H1 (cell line): ENCODE results near the gene UBE2E3. TPM values are rescaled to one million over a fixed set of nuclear protein-coding genes. Genes with fewer than 3 reads are reported as not detected.

Experiments
- CTCF ChIA-PET: fragments of 300-600 bp; sonication (Branson Sonifier 250); formaldehyde crosslinking; loops from one replicate; lab custom pipeline; 2021; ENCODE audit not compliant: partially characterized antibody; lab: Charles Lee
- POLR2A ChIA-PET: fragments of 300-600 bp; sonication (Branson Sonifier 250); formaldehyde crosslinking; loops from one replicate; lab custom pipeline; 2021; ENCODE audit warnings: inconsistent platforms; ENCODE audit not compliant: partially characterized antibody; lab: Charles Lee
- DNase-seq, 2 experiments: peaks; one replicate each; pipeline versions ENCODE4 v3.0.0 to v3.0.0-alpha.2; 2010 to 2022; ENCODE audit warnings: low spot score in 2 of 2, low read depth in 1 of 2, mixed read lengths in 1 of 2
- FAIRE-seq: peaks from 2 replicates; lab custom pipeline; 2011; peaks lifted over from hg19 to GRCh38; lab: Jason Lieb, UNC
- H2AFZ ChIP-seq: 2 replicates; pipeline ENCODE4 v1.8.1; 2012; ENCODE audit warnings: low read length, inconsistent platforms
- H2AK5ac ChIP-seq: 2 replicates; pipeline ENCODE4 v1.6.1; 2013; ENCODE audit warnings: low read depth, low read length
- H2BK120ac ChIP-seq: replicated peaks from 2 replicates; pipeline ENCODE3; 2013; ENCODE audit warnings: low read depth, low read length, inconsistent platforms
- H2BK12ac ChIP-seq: 2 replicates; pipeline ENCODE4 v1.6.1; 2013; ENCODE audit warnings: low read depth, low read length
- H2BK15ac ChIP-seq: 2 replicates; pipeline ENCODE4 v1.6.1; 2013; ENCODE audit warnings: low read length
- H2BK20ac ChIP-seq: 2 replicates; pipeline ENCODE4 v1.6.1; 2013; ENCODE audit warnings: low read length
- H2BK5ac ChIP-seq: 2 replicates; pipeline ENCODE4 v1.6.1; 2013; ENCODE audit warnings: low read depth, low read length
- H3K14ac ChIP-seq: 2 replicates; pipeline ENCODE4 v1.6.1; 2013; ENCODE audit warnings: inconsistent platforms; ENCODE audit not compliant: insufficient read length
- H3K18ac ChIP-seq: 2 replicates; pipeline ENCODE4 v1.6.1; 2013; ENCODE audit warnings: low read length; ENCODE audit errors: extremely low read depth
- H3K23ac ChIP-seq: 2 replicates; pipeline ENCODE4 v1.6.1; 2013; ENCODE audit warnings: inconsistent platforms; ENCODE audit not compliant: insufficient read length
- H3K23me2 ChIP-seq: 2 replicates; pipeline ENCODE4 v1.6.1; 2013; ENCODE audit warnings: low read depth, low read length
- H3K27ac ChIP-seq: 2 replicates; pipeline ENCODE4 v1.6.1; 2011; ENCODE audit warnings: low read depth, low read length, inconsistent platforms
- H3K27me3 ChIP-seq, 4 experiments: replicated peaks in 1 of 4; 1 replicate in 1 of 4; 2 replicates in 3 of 4; pipeline versions ENCODE4 v1.6.1 to v1.8.1; 2011 to 2013; ENCODE audit warnings: low read length in 3 of 4, mild to moderate bottlenecking in 3 of 4, inconsistent platforms in 2 of 4, mixed read lengths in 2 of 4, moderate library complexity in 1 of 4; ENCODE audit not compliant: control insufficient read depth in 3 of 4, insufficient read depth in 3 of 4; ENCODE audit errors: extremely low read depth in 1 of 4
- H3K36me3 ChIP-seq, 4 experiments: 2 replicates each; pipeline versions ENCODE4 v1.6.1 to v1.8.1; 2011 to 2013; ENCODE audit warnings: mild to moderate bottlenecking in 4 of 4, low read length in 3 of 4, moderate library complexity in 2 of 4, control low read depth in 1 of 4, inconsistent platforms in 1 of 4; ENCODE audit not compliant: insufficient read depth in 4 of 4, control insufficient read depth in 2 of 4
- H3K4ac ChIP-seq: replicated peaks from 2 replicates; pipeline ENCODE3; 2013; ENCODE audit warnings: low read length, low read depth, mixed read lengths, inconsistent platforms; ENCODE audit not compliant: insufficient read length
- H3K4me1 ChIP-seq, 4 experiments: replicated peaks in 1 of 4; 1 replicate in 1 of 4; 2 replicates in 3 of 4; pipeline versions ENCODE4 v1.6.1 to v1.8.1; 2011 to 2013; ENCODE audit warnings: low read length in 3 of 4, inconsistent platforms in 2 of 4, mixed read lengths in 1 of 4; ENCODE audit not compliant: insufficient read depth in 4 of 4, control insufficient read depth in 3 of 4
- H3K4me2 ChIP-seq, 2 experiments: 2 replicates each; pipeline versions ENCODE4 v1.6.1 to v1.8.1; 2011 to 2013; ENCODE audit warnings: low read depth in 2 of 2, low read length in 2 of 2, control low read depth in 1 of 2, inconsistent platforms in 1 of 2, mild to moderate bottlenecking in 1 of 2; ENCODE audit not compliant: insufficient read depth in 1 of 2
- H3K4me3 ChIP-seq, 4 experiments: fragments of 200-600, 300-600 bp in 1 of 4; sonication (generic), shearing (Covaris generic), sonication (Bioruptor Twin) in 1 of 4; 2 replicates each; pipeline versions ENCODE4 v1.5.1 to v1.8.1; 2011 to 2016; ENCODE audit warnings: low read length in 4 of 4, low read depth in 3 of 4, control low read depth in 2 of 4, inconsistent platforms in 2 of 4, mild to moderate bottlenecking in 2 of 4, mixed read lengths in 1 of 4, moderate library complexity in 1 of 4; ENCODE audit not compliant: insufficient read depth in 2 of 4; ENCODE audit errors: extremely low read depth in 1 of 4
- H3K56ac ChIP-seq: replicated peaks from 2 replicates; pipeline ENCODE3; 2013; ENCODE audit warnings: low read depth, mild to moderate bottlenecking, mixed read lengths, low read length, inconsistent platforms; ENCODE audit not compliant: insufficient read length
- H3K79me1 ChIP-seq: 2 replicates; pipeline ENCODE4 v1.6.1; 2013; ENCODE audit warnings: low read depth, low read length, control low read depth
- H3K79me2 ChIP-seq, 2 experiments: 2 replicates each; pipeline versions ENCODE4 v1.6.1 to v1.8.1; 2012 to 2013; ENCODE audit warnings: low read length in 2 of 2, mild to moderate bottlenecking in 2 of 2, inconsistent platforms in 1 of 2; ENCODE audit not compliant: insufficient read depth in 2 of 2, control insufficient read depth in 1 of 2
- H3K9ac ChIP-seq, 4 experiments: replicated peaks in 1 of 4; 1 replicate in 1 of 4; 2 replicates in 3 of 4; pipeline versions ENCODE4 v1.6.1 to v1.8.1; 2011 to 2013; ENCODE audit warnings: low read depth in 3 of 4, low read length in 3 of 4, control low read depth in 2 of 4, mild to moderate bottlenecking in 2 of 4, moderate library complexity in 2 of 4, inconsistent platforms in 1 of 4; ENCODE audit errors: extremely low read depth in 1 of 4
- H3K9me3 ChIP-seq, 2 experiments: 2 replicates each; pipeline versions ENCODE4 v1.6.1 to v1.8.1; 2012 to 2013; ENCODE audit warnings: mild to moderate bottlenecking in 2 of 2, moderate library complexity in 2 of 2, control low read depth in 1 of 2, inconsistent platforms in 1 of 2, low read depth in 1 of 2, low read length in 1 of 2, mixed read lengths in 1 of 2; ENCODE audit not compliant: insufficient read depth in 2 of 2
- H4K20me1 ChIP-seq, 2 experiments: replicated peaks in 1 of 2; 2 replicates each; pipeline versions ENCODE3 to v1.8.1; 2011 to 2013; ENCODE audit warnings: inconsistent platforms in 2 of 2, low read length in 2 of 2, mild to moderate bottlenecking in 1 of 2; ENCODE audit not compliant: insufficient read depth in 2 of 2, control insufficient read depth in 1 of 2
- H4K5ac ChIP-seq: 2 replicates; pipeline ENCODE4 v1.6.1; 2013; ENCODE audit warnings: low read length, low read depth, mixed read lengths, inconsistent platforms; ENCODE audit not compliant: insufficient read length
- H4K8ac ChIP-seq: 2 replicates; pipeline ENCODE4 v1.8.0; 2013; ENCODE audit warnings: mild to moderate bottlenecking, moderate library complexity, low read length, inconsistent platforms; ENCODE audit not compliant: insufficient read depth; ENCODE audit errors: extremely low read depth
- H4K91ac ChIP-seq: replicated peaks from 2 replicates; pipeline ENCODE3; 2013; ENCODE audit warnings: low read length, mixed read lengths, inconsistent platforms; ENCODE audit not compliant: insufficient read length
- BRCA1 ChIP-seq: IDR thresholded peaks from 2 replicates; pipeline ENCODE4 v1.6.1; 2012; ENCODE audit warnings: low read depth, low read length, improper control_type of control experiment
- CBX5 ChIP-seq: fragments of 300-800, 300-1000 bp; sonication (generic); IDR thresholded peaks from 2 replicates; pipeline ENCODE4 v1.7.1; 2016; ENCODE audit warnings: antibody characterized with exemption, low read length, low read depth
- CREB1 ChIP-seq: IDR thresholded peaks from 2 replicates; pipeline ENCODE4 v1.6.1; 2012; ENCODE audit warnings: inconsistent platforms
- EZH2 ChIP-seq: fragments of 200-600 bp; sonication (generic); IDR thresholded peaks from 2 replicates; pipeline ENCODE4 v1.7.1; 2012; ENCODE audit warnings: low read depth, mild to moderate bottlenecking, moderate library complexity, low read length, inconsistent platforms; ENCODE audit not compliant: severe bottlenecking
- GABPA ChIP-seq: IDR thresholded peaks from 2 replicates; pipeline ENCODE4 v1.6.1; 2011; ENCODE audit warnings: mild to moderate bottlenecking, low read length, moderate library complexity, borderline replicate concordance; ENCODE audit not compliant: insufficient read depth
- JUN ChIP-seq: IDR thresholded peaks from 2 replicates; pipeline ENCODE4 v1.6.1; 2011; ENCODE audit warnings: low read depth, mild to moderate bottlenecking, improper control_type of control experiment, low read length
- KDM5A ChIP-seq: fragments of 200-600 bp; IDR thresholded peaks from 2 replicates; pipeline ENCODE4 v1.7.1; 2012; ENCODE audit warnings: mild to moderate bottlenecking, low read length, inconsistent platforms, mixed read lengths
- RAD21 ChIP-seq, 2 experiments: IDR thresholded peaks in 1 of 2; conservative IDR thresholded peaks in 1 of 2; 2 replicates each; pipeline ENCODE4 v1.6.1; 2011; ENCODE audit warnings: low read depth in 2 of 2, low read length in 2 of 2, improper control_type of control experiment in 1 of 2, inconsistent platforms in 1 of 2, mild to moderate bottlenecking in 1 of 2, moderate library complexity in 1 of 2
- SP1 ChIP-seq: IDR thresholded peaks from 2 replicates; pipeline ENCODE4 v1.6.1; 2011; ENCODE audit warnings: low read depth, low read length
- SP2 ChIP-seq: IDR thresholded peaks from 2 replicates; pipeline ENCODE4 v1.6.1; 2012; ENCODE audit warnings: mild to moderate bottlenecking, low read length, inconsistent platforms
- SRF ChIP-seq: IDR thresholded peaks from 2 replicates; pipeline ENCODE4 v1.6.1; 2011; ENCODE audit warnings: mild to moderate bottlenecking, low read depth, low read length, moderate library complexity
- polyA plus RNA-seq, 7 experiments: library from polyadenylated mRNA; depleted of rRNA in 3 of 7; stranded (reverse) in 5 of 7; unstranded in 2 of 7; fragments of >200 nt in 5 of 7; fragments of 200-250 nt in 2 of 7; gene quantifications; 1 replicate in 5 of 7; 2 replicates in 1 of 7; 4 replicates in 1 of 7; pipeline versions ENCODE4 v1.2.1 to v1.2.3, GENCODE V29; 2011 to 2013; ENCODE audit warnings: missing spikeins in 2 of 7, mixed read lengths in 2 of 7
- total RNA-seq: library from RNA; stranded (reverse); fragmentation: NEBNext Ultra II Directional; extraction: Animal tissue kit (Norgen Biotek cat#: 25700); gene quantifications from 2 replicates; pipeline ENCODE4 v1.2.1, GENCODE V29; 2021
- TF ChIP-seq, protein P1 (sequence below): IDR thresholded peaks from 2 replicates; pipeline ENCODE4 v1.6.1; 2011; ENCODE audit warnings: low read depth, mild to moderate bottlenecking, low read length; ENCODE audit not compliant: insufficient read depth

UBE2E3 gene
- total and polyA plus RNA-seq, 2 of the 8 experiments (the other 6 are each of a cell fraction or from before 2014, with no cell fraction given), result 106 to 132 TPM

GRCh38 chr2:180938451-180938850, 42.0 kb upstream of the UBE2E3 start:
- Histone ChIP-seq H3K27me3 (no peaks in the 10 kb centered on the region), H3K79me1 (no peaks in the 10 kb centered on the region), H2AFZ (no peak overlapping the region)

More at GRCh38 chr2:180938451-180938850, 42.0 kb upstream of the UBE2E3 start:
- CTCF ChIA-PET, result interaction anchor here (0.5 to 1.4 kb wide), 4 partner anchors 28 to 578 kb away, joined by 3 read pairs; no protein-coding TSS in a partner anchor
- no peak overlapping the region for H2BK5ac ChIP-seq
- H3K18ac ChIP-seq, result no peak overlapping the region
- FAIRE-seq (no peak), DNase-seq (no peak)
- no peak overlapping the region for H3K27ac ChIP-seq
- no peak overlapping the region for H4K5ac ChIP-seq
- H3K14ac ChIP-seq, result no peak overlapping the region
- no peaks in the 10 kb centered on the region for H3K36me3 ChIP-seq
- H3K4me1 ChIP-seq, result no peaks in the 10 kb centered on the region; a peak in 1 of 7 replicates
- H3K56ac ChIP-seq, result no peak overlapping the region
- no peak overlapping the region for H2BK12ac ChIP-seq
- no peak overlapping the region for H3K23ac ChIP-seq
- no peak overlapping the region for H4K8ac ChIP-seq
- POLR2A ChIA-PET, result no interaction called here
- H3K4me3 ChIP-seq, result no peak overlapping the region
- no peak overlapping the region for H4K91ac ChIP-seq
- H2AK5ac ChIP-seq, result no peak overlapping the region
- no peak overlapping the region for H3K4me2 ChIP-seq
- TF ChIP-seq BRCA1 (no peak), SP2 (no peak), EZH2 (no peak), RAD21 (IDR thresholded peaks at IDR 0.05 in 1 of 2, conservative IDR thresholded peaks at IDR 0.05 in 1 of 2; ENCODE audit: low read depth in 2 of 2, low read length in 2 of 2) (no peak), SRF (no peak), KDM5A (no peak), CBX5 (no peak), GABPA (no peak), CREB1 (no peak), JUN (no peak), SP1 (no peak)
- TF ChIP-seq, protein P1, sequence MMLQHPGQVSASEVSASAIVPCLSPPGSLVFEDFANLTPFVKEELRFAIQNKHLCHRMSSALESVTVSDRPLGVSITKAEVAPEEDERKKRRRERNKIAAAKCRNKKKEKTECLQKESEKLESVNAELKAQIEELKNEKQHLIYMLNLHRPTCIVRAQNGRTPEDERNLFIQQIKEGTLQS, result no peak
- no peak overlapping the region for H2BK120ac ChIP-seq
- H2BK20ac ChIP-seq, result no peak overlapping the region
- H3K4ac ChIP-seq, result no peak overlapping the region
- no peaks in the 10 kb centered on the region for H3K79me2 ChIP-seq
- H3K9ac ChIP-seq, result no peak overlapping the region
- H4K20me1 ChIP-seq, result no peaks in the 10 kb centered on the region
- H3K23me2 ChIP-seq, result no peaks in the 10 kb centered on the region
- H3K9me3 ChIP-seq, result no peaks in the 10 kb centered on the region
- no peak overlapping the region for H2BK15ac ChIP-seq
